Activated T-cell treated with anti-CD3 and anti-CD28 coated beads for 4 hours (primary cell): ENCODE results near the gene DNTT.

Experiments
- DNase-seq: peaks from one replicate; pipeline ENCODE4 v3.0.0-alpha.2; 2020

Gene DNTT

GRCh38 chr10:96352027-96352426, 47.8 kb downstream of the DNTT start:
- DNase-seq = no peak

DNA sequence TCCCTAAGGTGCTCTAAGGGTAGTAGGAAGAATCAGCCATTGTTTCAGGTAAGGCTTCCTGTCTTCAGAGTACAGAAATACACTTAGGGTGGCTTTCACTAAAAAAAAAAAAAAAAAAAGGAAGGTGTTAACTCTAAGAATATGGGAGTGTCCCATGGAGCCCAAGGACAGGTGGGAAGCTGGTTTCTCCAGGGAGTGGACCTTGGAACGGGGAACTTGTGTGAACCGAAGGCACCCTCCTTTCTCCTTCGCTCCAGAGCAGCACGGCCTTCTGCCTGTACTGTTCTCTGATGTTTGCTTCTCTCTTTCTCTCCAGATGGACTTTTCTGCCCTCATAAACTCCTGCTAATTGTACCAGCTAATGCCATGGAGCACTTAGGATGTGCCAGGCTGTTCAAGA, 48.3 kb downstream of the DNTT start:
- DNase-seq = no peak

GRCh38 chr10:96357038-96357620, 52.9 kb downstream of the DNTT start:
- no peak for DNase-seq

GRCh38 chr10:96358851-96359540, 54.8 kb downstream of the DNTT start, which contains the start of gene OPALIN:
Gene OPALIN, minus strand, starts transcription at chr10:96359002. Its CDS starts 106 bp downstream, at chr10:96358896.
- no peak for DNase-seq

DNA sequence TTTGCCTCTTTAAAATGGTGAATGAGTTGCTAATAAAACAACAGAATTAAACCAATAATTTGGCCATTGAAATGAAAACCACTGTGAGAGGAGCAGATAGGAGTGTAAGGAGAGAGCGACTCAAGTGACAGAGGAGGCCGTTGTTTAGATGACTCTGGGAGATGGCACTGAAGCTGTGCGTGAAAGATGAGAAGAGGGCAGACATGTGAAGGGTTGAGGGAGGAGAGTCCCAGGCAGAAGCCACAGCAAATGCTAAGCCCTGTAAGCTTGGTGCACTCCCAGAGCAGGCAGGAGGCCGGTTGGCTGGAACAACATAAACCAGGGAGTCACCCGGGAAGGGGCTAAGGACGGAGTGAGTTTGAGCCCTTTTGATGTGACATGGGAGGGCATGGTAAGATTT, 55.4 kb downstream of the DNTT start:
- DNase-seq = no peak

GRCh38 chr10:96360331-96360730, 56.1 kb downstream of the DNTT start:
- DNase-seq = no peak

DNA sequence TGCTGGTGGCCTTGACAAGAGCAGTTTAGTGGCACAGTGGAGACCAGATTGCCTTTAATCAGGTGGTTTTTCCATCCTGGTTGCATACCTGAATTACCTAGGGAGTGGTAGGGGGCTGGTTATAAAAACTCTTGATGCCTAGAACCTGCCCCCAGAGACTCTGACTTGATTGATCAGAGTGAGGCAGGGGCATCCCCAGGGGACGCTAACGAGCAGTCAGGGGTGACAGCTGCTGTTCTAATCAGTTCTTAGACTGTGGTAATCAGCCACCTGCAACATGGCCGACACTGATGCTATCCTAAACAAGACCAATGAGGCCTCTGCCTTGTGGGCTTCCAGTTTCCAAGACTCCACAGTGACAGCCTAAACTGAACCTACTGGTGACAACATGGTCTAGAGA, 56.5 kb downstream of the DNTT start:
- DNase-seq = no peak

DNA sequence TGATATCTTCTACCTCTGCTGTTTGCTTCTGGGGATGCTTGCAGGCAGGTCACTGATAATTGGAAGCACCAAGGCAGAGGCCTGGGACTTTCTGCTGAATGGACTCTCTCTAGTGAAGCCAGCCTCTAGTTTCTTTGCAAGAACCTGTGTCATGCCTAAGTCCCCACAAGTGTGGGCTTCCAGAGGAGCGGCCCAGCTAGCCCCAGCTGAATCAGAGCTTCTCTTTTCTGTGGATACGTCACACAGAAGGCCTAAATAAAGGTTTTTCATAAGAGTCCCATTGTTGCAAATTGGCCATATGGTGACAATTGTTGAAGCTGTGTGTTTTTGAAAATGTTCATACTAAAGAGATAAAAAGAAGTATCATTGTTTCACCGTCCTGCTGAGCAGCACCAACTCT, 61.3 kb downstream of the DNTT start:
- no peak for DNase-seq

DNA sequence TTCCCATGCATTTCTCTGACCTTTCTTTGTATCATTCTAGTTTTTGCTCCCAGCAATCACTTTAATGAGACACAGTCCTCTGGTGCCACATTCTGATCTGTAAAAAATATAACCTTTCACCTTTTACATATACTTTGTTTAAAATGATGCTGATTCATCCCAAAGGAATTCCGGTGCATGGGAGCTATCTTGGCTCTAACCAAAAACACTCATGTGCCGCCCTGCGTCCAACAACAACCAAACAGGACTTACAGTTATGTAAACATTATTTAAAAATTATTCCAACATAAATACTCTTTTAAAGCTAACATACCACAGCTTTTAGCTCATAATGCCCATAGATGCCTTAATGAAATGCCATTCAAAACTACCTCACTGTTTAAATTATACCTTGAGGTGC, 62.3 kb downstream of the DNTT start:
- no peak for DNase-seq

DNA sequence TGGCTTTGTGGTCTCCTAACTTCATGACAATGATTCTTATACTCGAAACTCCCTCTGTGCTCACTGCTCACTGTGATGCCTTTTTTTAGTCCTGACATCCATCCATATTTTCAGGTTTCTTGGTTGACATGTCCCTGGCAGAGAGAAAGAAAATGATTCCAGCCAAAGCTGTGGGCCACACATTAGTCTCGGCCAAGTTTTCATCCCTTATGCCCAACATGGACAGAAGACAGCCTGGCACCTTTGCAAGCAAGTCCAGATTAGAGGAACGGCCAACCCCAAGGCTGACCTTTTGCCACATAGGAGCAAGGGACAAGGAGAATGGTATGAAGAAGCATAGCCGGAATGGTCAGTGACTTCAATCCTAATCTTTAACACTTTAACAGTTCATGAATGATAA, 63.2 kb downstream of the DNTT start:
- no peak for DNase-seq

DNA sequence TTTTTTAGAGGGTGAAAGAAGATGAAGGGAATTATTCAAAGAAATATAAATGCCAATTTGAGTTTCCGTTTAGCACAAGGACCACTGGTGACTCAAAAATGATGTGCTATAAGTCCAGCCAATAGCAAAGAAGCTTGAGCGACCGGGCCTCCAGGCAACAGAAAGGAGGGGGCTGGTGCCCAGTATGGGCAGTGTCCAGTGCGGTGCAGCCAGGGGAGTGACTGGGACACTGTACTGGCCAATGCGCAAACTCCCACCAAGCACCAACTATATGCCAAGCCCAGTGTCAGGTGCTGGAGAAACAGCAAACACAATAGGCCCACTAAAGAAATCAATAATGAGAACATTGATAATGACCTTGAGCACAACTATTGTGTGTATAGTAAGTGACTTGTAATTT, 64.7 kb downstream of the DNTT start:
- DNase-seq = no peak

DNA sequence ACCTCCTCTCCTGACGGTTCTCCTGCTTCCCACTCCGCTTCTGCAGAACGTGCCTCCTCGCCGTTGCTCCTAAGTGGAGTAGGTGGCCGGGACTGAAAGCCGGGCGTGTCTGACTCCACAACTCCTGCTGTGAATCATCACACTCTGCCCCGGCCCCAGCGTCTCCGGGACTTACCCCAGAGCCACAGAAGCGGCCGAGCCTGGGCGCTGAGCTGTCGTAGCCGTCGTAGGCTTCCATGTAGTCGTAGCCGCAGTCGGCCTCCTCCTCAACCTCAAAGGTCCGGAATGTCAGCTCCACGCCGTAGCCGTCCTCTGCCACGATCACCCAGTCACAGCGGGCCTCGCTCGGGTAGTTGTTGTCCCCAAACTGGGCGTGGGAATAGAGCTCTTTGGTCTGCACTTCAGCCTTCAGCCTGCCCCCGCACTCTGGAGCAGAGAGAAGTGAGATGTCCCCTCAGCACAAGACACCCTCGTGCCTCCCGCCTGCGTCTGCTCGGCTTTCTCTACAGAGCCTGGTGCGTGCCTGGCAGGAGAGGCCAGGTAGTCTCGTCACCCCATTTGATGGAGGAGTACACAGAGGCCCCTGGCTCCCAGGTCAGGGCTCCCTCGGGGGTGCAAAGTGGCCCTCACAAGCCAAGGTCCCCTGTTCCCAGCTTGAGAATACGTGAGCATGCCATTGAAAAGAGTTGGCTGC, 65.8 kb downstream of the DNTT start:
- no peak for DNase-seq

DNA sequence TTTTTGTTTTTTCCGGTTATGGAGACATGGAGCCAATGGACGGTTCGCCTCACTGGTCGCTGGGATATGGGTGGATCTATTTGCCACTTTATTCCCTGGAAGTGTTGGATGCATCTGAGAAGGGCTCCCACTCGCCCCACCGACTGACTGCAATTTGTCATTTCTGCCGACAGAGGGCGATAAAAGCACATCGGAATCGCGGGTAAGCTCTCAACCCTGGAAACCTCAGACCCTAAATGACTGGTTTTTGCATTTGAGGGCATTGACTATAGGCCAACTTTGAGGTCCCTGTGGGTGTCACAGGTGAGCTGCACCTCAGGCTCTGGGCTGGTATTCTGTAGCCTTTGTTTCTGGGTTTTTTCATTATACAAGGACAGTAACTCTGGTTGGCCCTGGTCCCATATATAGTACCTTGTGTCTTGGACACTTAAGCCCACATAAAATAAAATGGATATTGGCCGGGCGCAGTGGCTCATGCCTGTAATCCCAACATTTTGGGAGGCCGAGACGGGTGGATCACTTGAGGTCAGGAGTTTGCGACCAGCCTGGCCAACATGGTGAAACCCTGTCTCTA, 66.4 kb downstream of the DNTT start:
- DNase-seq = peak; percentile 31

- DNase-seq = no peak
Observed at GRCh38 chr10:96371356-96371755, 67.1 kb downstream of the DNTT start.

DNA sequence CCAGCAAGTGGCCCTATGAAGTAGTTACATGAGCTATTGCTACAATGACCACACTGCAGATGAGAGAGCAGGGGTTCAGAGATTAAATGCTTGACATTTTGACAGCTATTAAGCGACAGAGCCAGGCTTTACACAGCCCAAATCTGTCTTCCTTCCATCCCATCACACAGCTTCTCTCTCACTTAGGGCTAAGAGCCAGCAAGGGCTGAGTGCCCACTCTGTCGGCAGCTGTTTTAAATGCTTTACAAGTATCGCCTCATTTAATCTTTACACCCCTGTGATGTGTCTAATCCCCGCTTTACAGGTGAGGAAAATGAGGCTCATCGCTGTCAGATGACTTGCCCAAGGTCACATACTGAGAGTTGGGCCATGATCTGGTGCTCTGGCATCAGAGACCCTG, 69.8 kb downstream of the DNTT start:
- DNase-seq = no peak

GRCh38 chr10:96374639-96374984, 70.4 kb downstream of the DNTT start:
- no peak for DNase-seq

GRCh38 chr10:96374985-96375830, 71.0 kb downstream of the DNTT start:
- peak; percentile 61 for DNase-seq

DNA sequence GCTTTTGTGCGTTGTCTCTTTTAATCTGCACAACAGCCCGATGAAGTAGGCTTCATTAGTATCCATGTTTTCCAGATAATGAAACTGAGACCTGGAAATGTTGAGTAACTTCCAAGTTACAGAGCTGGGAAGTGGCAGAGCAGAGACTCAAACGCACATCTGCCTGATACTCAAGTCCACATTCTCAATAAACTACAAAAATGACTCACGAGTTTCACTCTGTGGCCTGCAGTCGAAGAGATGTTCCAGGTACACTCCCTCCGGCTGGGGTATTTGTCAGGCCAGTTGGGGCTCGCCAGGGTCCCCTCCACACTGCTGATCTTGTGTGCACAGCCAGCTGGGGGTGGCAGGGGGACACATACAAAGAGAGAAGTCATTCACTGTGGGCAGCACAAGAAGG, 72.2 kb downstream of the DNTT start:
- no peak for DNase-seq

DNA sequence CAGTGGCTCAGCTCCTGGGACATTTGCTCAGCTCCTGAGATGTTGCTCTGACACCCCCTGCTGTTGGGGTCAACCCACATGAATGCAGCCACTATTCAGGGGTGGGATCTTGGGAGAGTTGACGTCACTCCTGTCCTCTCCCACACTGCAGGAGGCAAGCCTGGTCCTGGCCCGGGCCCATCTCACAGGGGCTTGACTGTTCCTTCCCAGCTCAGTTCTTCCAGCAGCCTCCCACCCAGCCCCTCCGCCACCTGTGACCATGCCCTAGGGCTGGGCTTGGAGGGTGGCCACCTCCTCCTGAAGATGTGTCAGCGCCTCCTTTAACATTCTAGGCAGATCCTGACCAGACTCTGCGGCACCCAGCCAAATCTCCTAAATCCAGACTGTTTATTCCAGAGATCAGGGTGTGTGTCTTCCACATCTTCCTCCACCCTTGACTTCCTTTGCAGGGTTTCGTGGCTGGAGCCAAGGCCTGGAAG, 73.6 kb downstream of the DNTT start:
- no peak for DNase-seq

GRCh38 chr10:96378741-96379140, 74.5 kb downstream of the DNTT start:
- DNase-seq = no peak

DNA sequence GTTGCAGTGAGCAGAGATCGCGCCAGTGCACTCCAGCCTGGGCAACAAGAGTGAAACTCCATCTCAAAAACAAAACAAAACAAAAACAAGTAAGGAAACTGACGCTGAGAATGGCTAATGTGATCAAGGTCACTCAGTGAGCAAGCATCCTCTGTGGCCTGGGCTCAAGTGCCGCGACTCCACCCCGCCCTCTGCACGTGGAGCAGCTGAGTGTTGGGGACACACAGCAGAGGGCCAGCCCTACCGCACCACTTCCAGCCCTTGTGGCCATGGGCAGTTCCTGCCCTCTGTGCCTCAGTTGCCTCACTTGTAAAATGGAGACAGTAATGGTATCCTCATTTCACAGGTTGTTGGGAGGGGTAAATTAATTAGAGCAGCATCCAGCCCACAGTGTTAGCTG, 75.5 kb downstream of the DNTT start:
- no peak for DNase-seq

DNA sequence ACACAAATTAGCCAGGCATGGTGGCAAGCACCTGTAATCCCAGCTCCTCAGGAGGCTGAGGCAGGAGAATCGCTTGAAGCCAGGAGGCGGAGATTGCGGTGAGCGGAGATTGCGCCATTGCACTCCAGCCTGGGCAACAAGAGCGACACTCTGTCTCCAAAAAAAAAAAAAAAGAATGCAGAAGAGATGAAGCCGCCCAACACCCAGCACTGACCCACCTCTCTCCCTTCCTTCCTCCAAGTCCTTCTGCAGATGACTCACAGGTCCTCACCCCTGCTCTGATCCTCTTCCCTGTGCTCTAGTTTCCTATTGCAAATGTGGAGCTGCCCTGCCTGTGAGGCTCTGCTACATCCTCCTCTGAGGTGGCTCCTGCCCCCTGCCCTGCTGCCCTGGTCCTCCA, 76.6 kb downstream of the DNTT start:
- DNase-seq = no peak

DNA sequence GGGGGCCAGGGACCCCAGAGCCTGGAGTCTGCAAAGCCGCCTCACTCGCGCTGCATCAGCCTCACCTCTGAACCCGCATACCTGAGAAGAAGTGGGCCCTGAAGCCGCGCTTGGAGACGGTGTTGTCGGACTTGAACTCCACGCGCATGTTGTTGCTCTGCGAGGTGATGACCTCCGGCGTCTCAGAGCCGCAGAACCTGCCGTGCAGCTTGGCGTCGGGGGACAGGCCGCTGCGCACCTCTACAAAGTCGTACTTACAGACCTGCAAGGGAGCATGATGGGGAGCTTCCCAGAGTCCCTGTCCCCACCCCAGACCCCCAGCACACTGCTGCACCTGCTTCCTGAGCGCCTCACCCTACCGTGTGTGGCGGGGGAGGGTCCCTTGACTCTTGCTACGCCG, 80.3 kb downstream of the DNTT start:
- no peak for DNase-seq
